Panc1 (cell line): ENCODE measurements around the gene LNPK.

Experiments
- POLR2AphosphoS5 ChIP-seq: IDR thresholded peaks from 2 replicates; pipeline ENCODE4 v1.6.1; 2012; ENCODE audit warnings: mild to moderate bottlenecking, low read depth, low read length, moderate library complexity
- REST ChIP-seq, 2 experiments: IDR thresholded peaks; 2 replicates each; pipeline ENCODE4 v1.6.1; 2011 to 2012; ENCODE audit warnings: low read depth in 2 of 2, control low read depth in 1 of 2, low read length in 1 of 2, mild to moderate bottlenecking in 1 of 2, moderate library complexity in 1 of 2; ENCODE audit not compliant: insufficient read depth in 1 of 2
- TF ChIP-seq, protein P1 (sequence below): fragments of 450-650 bp; IDR thresholded peaks from 2 replicates; pipeline ENCODE4 v1.5.1; 2017; ENCODE audit warnings: mild to moderate bottlenecking

GRCh38 chr2:176039375-176039774 lies 37.3 kb upstream of the LNPK start:
- TF ChIP-seq, protein P1, sequence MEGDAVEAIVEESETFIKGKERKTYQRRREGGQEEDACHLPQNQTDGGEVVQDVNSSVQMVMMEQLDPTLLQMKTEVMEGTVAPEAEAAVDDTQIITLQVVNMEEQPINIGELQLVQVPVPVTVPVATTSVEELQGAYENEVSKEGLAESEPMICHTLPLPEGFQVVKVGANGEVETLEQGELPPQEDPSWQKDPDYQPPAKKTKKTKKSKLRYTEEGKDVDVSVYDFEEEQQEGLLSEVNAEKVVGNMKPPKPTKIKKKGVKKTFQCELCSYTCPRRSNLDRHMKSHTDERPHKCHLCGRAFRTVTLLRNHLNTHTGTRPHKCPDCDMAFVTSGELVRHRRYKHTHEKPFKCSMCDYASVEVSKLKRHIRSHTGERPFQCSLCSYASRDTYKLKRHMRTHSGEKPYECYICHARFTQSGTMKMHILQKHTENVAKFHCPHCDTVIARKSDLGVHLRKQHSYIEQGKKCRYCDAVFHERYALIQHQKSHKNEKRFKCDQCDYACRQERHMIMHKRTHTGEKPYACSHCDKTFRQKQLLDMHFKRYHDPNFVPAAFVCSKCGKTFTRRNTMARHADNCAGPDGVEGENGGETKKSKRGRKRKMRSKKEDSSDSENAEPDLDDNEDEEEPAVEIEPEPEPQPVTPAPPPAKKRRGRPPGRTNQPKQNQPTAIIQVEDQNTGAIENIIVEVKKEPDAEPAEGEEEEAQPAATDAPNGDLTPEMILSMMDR: no peak
- TF ChIP-seq REST (IDR thresholded peaks at IDR 0.05; ENCODE audit: insufficient read depth in 1 of 2, low read depth in 2 of 2, low read length in 1 of 2) (no peak), POLR2AphosphoS5 (no peak)
